Heart left ventricle (tissue), 13 donors: ENCODE data around the gene SPOCK2.

Experiments
- CTCF ChIP-seq, 12 donors: fragments of 200-600 bp; sonication (generic) in 4 of 12; IDR thresholded peaks; one replicate each; pipeline versions ENCODE4 v1.5.0 to v1.8.0; 2018 to 2022; ENCODE audit warnings: antibody characterized with exemption in 12 of 12, mild to moderate bottlenecking in 5 of 12
- POLR2A ChIP-seq, 2 donors: fragments of 450-650 bp; IDR thresholded peaks; one replicate each; pipeline ENCODE4 v1.6.1; 2017; ENCODE audit warnings: antibody characterized with exemption in 2 of 2, mild to moderate bottlenecking in 2 of 2, moderate library complexity in 2 of 2
- donor health status: ischemic (EF 13 %, LVEDD 7.1; RV severe dilation, severe dysfunction).
- donor health status: DM: no; HTN: yes; CAD: no.
- donor health status: DM: no; HTN: no; CAD: no.
- donor health status: ischemic (EF 25% LVEDD 6.9; RV normal size, moderate dysfunction).
- donor health status: ischemic (EF 25% LVEDD 5.7; RV mildly dilated, moderate dysfunction).
- donor health status: ischemic (EF 35%, LVEDD 5.7; RV mildly dilated, moderate dysfunction).
- donor health status: nonischemic (EF 11% LVEDD 7.7; RV severe dilation, severe dysfunction).
- donor health status: DM: yes; HTN: yes; CAD: no.
- donor health status: PGD.
- donor health status: ischemic (EF 29% LVEDD 5.4; RV normal size, mild dysfunction).
- donor health status: nonischemic (EF 23%, LVEDD 6.1; RV moderate dilation, normal function).

GRCh38 chr10:72076756-72077155, 11.6 kb downstream of the SPOCK2 start:
- TF ChIP-seq POLR2A (IDR thresholded peaks at IDR 0.05) (no peak), CTCF (IDR thresholded peaks at IDR 0.05) (no peak)
